Cardiac fibroblast (primary cell): ENCODE data around the gene RNH1.

ENCODE experiments used
- DNase-seq, 2 donors: peaks; one replicate each; pipeline versions ENCODE4 v3.0.0 to v3.0.0-alpha.2; 2010; ENCODE audit warnings: low read depth in 2 of 2
- H3K4me3 ChIP-seq, 2 donors: replicated peaks in 1 of 2; 1 replicate in 1 of 2; 2 replicates in 1 of 2; pipeline ENCODE4 v1.5.1; 2011; ENCODE audit warnings: low read depth in 2 of 2, low read length in 2 of 2, mild to moderate bottlenecking in 2 of 2, moderate library complexity in 1 of 2
- TF ChIP-seq, protein P1 (sequence below): IDR thresholded peaks from one replicate; pipeline ENCODE4 v1.5.1; 2011; ENCODE audit warnings: low read depth, mild to moderate bottlenecking, low read length, inconsistent platforms

RNH1 gene

DNA sequence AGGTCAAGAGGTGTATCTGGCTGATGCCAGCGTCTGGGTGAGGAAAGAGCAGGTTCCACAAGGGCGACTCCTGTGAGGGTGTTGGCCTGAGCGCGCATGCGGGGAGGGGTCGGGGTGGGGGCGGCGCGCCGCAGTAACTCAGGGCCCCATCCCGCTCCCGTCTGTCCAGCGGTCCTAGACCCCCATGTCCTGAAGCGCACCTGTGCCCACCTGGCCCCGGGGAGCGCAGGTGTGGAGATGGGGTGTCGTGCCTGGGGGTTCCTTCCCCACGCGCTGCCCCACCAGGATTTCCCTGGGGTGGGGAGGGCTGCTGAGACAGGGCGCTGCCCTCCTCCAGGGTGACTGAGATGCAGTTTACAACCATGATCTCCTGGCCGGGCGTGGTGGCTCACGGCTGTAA lies 20.9 kb downstream of the RNH1 start:
- TF ChIP-seq, protein P1, sequence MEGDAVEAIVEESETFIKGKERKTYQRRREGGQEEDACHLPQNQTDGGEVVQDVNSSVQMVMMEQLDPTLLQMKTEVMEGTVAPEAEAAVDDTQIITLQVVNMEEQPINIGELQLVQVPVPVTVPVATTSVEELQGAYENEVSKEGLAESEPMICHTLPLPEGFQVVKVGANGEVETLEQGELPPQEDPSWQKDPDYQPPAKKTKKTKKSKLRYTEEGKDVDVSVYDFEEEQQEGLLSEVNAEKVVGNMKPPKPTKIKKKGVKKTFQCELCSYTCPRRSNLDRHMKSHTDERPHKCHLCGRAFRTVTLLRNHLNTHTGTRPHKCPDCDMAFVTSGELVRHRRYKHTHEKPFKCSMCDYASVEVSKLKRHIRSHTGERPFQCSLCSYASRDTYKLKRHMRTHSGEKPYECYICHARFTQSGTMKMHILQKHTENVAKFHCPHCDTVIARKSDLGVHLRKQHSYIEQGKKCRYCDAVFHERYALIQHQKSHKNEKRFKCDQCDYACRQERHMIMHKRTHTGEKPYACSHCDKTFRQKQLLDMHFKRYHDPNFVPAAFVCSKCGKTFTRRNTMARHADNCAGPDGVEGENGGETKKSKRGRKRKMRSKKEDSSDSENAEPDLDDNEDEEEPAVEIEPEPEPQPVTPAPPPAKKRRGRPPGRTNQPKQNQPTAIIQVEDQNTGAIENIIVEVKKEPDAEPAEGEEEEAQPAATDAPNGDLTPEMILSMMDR: no peak
- H3K4me3 ChIP-seq: no peak overlapping the region
- DNase-seq: no peak

DNA sequence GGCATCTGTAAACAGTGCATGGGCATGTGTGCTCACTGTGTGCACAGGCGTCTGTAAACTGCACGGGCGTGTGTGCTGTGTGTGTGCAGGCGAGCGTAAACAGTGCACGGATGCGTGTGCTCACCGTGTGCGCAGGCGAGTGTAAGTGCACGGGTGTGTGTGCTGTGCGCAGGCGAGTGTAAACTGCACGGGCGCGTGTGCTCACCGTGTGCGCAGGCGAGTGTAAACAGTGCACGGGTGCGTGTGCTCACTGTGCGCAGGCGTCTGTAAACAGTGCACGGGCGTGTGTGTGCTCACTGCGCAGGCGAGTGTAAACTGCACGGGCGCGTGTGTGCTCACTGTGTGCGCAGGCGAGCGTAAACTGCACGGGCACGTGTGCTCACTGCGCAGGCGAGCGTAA lies 22.4 kb downstream of the RNH1 start:
- TF ChIP-seq, protein P1: no peak
- no peak overlapping the region for H3K4me3 ChIP-seq
- no peak for DNase-seq

DNA sequence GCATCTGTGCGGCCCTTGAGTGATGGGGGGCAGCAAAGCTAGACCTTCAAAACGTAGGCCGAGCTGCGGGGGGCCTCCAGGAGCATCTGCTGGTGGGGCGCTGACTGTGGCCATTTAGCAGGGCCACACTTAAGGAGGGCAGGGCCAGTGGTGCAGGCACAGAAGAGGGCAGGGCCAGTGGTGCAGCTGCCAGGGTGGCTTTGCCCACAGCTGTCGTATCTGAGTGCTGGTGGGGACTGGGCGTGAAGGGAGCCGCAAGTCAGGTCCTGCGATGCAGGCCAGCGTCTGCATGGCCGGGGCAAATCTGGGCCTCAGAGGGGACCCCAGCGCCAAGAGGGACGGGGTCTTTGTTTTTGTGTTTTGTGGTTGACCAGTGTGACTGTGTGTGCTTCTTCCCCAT lies 27.7 kb downstream of the RNH1 start:
- no peak for DNase-seq
- TF ChIP-seq, protein P1: no peak
- H3K4me3 ChIP-seq: no peak overlapping the region

DNA sequence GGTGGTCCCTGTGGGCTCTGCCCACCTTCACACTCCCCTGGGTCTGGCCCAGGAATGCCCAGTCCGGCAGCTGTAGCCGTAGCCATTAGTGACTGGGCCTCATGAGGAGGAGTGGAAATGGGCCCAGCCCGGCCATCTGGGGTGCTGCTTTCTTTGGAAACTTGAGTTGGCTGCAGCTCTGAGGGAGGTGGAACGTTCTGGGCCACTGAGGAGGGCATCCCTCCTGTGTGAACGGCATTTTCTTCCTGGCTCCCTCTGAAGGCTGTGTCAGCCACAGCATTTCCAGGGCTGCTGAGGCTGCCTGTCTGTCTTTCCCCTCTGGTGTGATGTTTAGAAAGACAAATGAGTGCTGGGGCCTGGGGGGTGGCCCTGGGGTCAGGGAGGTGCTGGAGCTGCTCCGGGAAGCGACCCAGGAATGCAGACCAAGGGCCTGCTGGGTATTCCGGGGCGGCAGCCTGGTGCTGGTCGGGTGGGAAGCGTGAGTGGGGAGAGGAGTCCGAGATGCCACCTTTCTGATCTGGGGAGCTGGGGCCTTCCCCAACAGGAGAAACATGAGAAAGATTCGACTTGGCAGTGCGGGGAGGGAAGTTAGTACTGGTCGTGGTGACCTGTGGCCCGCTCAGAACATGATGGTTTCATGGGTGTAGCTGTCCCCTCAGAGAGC lies 29.9 kb downstream of the RNH1 start:
- TF ChIP-seq, protein P1: no peak
- DNase-seq: no peak
- no peak overlapping the region for H3K4me3 ChIP-seq

DNA sequence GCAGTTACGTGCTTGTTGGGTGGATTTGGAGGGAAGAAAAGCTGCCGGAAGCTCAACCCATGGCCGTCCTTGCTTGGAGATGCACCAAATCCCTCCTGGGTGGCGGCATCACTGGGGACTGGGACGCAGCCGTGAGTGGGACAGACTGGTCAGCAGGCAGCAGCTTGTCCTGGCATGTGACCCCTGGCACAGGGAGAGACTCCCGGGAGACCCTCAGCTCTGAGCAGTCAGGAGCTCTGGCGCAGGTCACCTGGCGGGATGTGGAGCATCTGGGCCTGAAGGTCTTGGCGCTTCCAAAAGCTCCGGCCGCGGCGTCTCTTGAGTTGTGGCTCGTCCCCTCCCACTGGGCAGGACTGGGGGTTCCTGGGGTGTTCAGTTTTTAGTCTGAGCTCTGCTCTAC lies 30.6 kb downstream of the RNH1 start:
- no peak for DNase-seq
- TF ChIP-seq, protein P1: no peak
- no peak overlapping the region for H3K4me3 ChIP-seq

DNA sequence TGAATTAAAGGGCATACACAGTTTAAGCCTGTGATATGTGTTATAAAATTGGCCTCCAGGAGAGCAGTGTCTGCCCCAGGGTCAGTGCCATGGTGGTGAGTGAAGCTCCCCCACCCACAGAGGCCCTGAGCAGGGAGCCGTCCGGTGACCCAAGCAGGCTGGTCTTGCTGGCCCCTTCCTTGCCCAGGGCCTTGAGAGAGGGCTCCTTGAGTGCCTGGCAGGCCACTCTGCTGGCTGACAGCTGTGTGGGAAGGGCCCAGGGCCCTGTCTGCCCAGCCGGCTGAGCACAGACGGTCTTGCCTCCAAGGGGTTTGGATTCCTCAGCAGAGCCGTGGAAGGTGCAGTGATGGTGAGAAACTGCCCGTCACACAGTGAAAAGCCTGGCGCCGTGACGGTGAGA lies 31.1 kb downstream of the RNH1 start:
- DNase-seq: no peak
- no peak overlapping the region for H3K4me3 ChIP-seq
- TF ChIP-seq, protein P1: no peak
